SU-DHL-6 (cell line): ENCODE results near the gene KRTAP5-4.

Source experiments
- CTCF ChIP-seq: fragments of 200-600 bp; sonication (generic); IDR thresholded peaks from one replicate; pipeline ENCODE4 v1.5.1; 2017; ENCODE audit warnings: antibody characterized with exemption, mild to moderate bottlenecking, low read length, moderate library complexity; ENCODE audit not compliant: insufficient read depth, poor library complexity, severe bottlenecking
- EZH2phosphoT487 ChIP-seq: fragments of 200-600 bp; sonication (generic), shearing (Covaris generic); conservative IDR thresholded peaks from 2 replicates; pipeline ENCODE4 v1.6.1; 2018; ENCODE audit warnings: mild to moderate bottlenecking, antibody characterized with exemption, low read length, moderate library complexity, mixed read lengths

GRCh38 chr11:1667121-1667850, 45.3 kb upstream of the KRTAP5-4 start:
- TF ChIP-seq CTCF (no peak), EZH2phosphoT487 (no peak)
